Measurements from ENCODE around the gene SCN3B. TPM values are rescaled to one million over a fixed set of nuclear protein-coding genes. Genes with fewer than 3 reads are reported as not detected.

Gene SCN3B
- total and polyA plus RNA-seq, 10 donors, result 0.09 to 1.7 (median 0.58) TPM

DNA sequence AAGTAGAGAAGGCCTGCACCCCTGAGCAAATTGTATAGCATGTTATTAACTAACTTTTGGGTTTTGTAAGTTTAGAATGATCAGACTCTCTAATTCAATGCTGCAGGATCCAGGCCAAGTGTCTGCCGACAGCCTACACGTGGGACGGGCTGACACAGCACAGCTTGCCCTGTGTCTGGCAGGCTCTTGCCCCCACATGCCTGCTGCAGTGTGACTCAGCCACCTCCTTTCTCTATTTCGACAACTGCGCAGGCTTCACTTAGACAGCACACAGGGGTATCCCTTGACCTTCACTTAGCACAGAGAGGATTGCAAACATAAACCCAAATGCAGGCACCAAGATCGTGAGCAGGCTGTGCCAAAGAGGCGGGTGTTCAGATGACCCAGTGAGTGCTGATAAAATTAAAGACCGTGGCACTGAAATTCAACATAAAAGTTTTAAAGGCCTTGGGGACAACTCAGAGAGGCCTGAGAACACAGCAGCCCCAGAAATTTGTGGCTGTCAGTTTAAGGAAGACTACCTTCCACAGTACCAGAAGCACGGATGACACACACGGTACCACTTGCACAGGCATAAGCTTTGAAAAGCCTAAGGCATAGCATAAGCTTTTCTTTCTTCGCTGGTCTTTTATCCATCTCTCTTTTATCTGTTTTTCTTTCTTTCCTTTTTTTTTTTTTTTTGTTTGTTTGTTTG lies 37.8 kb downstream of the SCN3B start:
- no peaks in the 10 kb centered on the region for H3K4me1 ChIP-seq
- TF ChIP-seq POLR2AphosphoS5 (IDR thresholded peaks at IDR 0.05), result peak in 2 of 3 donors; percentile 51 to 66
- TF ChIP-seq, protein P1, sequence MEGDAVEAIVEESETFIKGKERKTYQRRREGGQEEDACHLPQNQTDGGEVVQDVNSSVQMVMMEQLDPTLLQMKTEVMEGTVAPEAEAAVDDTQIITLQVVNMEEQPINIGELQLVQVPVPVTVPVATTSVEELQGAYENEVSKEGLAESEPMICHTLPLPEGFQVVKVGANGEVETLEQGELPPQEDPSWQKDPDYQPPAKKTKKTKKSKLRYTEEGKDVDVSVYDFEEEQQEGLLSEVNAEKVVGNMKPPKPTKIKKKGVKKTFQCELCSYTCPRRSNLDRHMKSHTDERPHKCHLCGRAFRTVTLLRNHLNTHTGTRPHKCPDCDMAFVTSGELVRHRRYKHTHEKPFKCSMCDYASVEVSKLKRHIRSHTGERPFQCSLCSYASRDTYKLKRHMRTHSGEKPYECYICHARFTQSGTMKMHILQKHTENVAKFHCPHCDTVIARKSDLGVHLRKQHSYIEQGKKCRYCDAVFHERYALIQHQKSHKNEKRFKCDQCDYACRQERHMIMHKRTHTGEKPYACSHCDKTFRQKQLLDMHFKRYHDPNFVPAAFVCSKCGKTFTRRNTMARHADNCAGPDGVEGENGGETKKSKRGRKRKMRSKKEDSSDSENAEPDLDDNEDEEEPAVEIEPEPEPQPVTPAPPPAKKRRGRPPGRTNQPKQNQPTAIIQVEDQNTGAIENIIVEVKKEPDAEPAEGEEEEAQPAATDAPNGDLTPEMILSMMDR (IDR thresholded peaks at IDR 0.05 in 8 of 11, conservative IDR thresholded peaks at IDR 0.05 in 3 of 11), result no peak
- H3K27me3 ChIP-seq (replicated peaks in 1 of 7), result no peaks in the 10 kb centered on the region
- DNase-seq, result no peak
- intact Hi-C loops (cut with DNase I; ENCODE audit: low total_unique reads), result no loop called here
- H3K9me3 ChIP-seq, result no peaks in the 10 kb centered on the region
- WGBS, 5 donors, result 78 to 92% (median 84%) methylated on average over 11 of the region's 11 CpGs
- H3K36me3 ChIP-seq, result peaks cover 0 to 71% (median 18%) of the 10 kb centered on the region in 6 donors
- no peak overlapping the region for H3K27ac ChIP-seq
- no peak overlapping the region for H3K4me3 ChIP-seq

DNA sequence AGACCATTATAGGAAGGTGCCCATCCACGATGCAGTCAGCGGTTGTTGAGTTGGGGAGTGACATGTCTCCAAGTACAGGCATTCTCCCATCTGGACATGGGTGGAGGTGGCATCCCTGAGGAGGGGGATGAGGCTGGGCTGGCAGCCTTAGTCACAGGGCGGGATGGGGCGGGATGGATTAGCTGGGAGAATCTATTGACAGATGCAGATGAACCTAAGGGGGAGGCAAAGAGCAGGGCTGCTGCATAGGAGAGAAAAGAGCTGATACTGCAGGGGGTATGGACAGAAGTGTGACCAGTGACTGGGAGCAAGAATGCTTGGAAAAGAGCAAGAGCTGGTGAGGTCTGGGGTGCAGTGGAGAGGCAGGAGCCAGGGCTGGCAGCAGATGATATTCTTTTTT lies 42.7 kb downstream of the SCN3B start:
- Histone ChIP-seq H3K4me1 (no peaks in the 10 kb centered on the region), H3K27ac (no peak overlapping the region), H3K36me3 (peaks cover 0 to 94% (median 29%) of the 10 kb centered on the region in 6 donors), H3K9me3 (no peaks in the 10 kb centered on the region), H3K27me3 (replicated peaks in 1 of 7) (no peaks in the 10 kb centered on the region), H3K4me3 (no peak overlapping the region)
- WGBS, 5 donors, result 89 to 94% (median 90%) methylated on average over 4 of the region's 4 CpGs
- intact Hi-C loops (cut with DNase I; ENCODE audit: low total_unique reads), result no loop called here
- TF ChIP-seq POLR2A (IDR thresholded peaks at IDR 0.05) (no peak), POLR2AphosphoS5 (IDR thresholded peaks at IDR 0.05) (no peak)
- TF ChIP-seq, protein P1 (IDR thresholded peaks at IDR 0.05 in 8 of 11, conservative IDR thresholded peaks at IDR 0.05 in 3 of 11), result no peak
- no peak for DNase-seq

DNA sequence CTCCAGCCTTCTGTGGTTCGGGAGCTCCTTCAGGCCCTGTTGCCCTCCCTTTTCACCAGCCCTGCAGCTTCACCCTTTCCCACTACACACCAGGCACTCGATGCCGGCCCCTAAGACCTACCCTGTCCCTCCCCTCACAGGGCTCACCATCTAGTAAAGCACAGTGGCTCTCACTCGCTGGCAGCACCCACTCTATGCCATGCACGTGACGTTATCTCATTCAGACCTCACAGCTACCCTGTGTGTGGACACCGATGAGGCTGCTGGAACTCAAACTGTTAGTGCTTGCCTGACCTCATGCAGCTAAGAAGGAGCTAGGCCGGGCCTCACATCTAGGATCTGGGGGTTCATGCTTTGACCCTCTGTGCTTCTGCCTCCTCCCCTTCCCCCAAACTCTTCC lies 45.5 kb downstream of the SCN3B start:
- no peak for DNase-seq
- TF ChIP-seq POLR2AphosphoS5 (IDR thresholded peaks at IDR 0.05) (no peak), POLR2A (IDR thresholded peaks at IDR 0.05) (no peak)
- TF ChIP-seq, protein P1 (IDR thresholded peaks at IDR 0.05 in 8 of 11, conservative IDR thresholded peaks at IDR 0.05 in 3 of 11), result no peak
- 92 to 98% (median 94%) methylated on average over 7 to 8 of the region's 8 CpGs for WGBS, 5 donors
- Histone ChIP-seq H3K27me3 (replicated peaks in 1 of 7) (no peaks in the 10 kb centered on the region), H3K36me3 (peaks cover 0 to 98% (median 20%) of the 10 kb centered on the region in 6 donors), H3K4me3 (no peak overlapping the region), H3K27ac (no peak overlapping the region), H3K9me3 (no peaks in the 10 kb centered on the region), H3K4me1 (no peaks in the 10 kb centered on the region)
- intact Hi-C loops (cut with DNase I; ENCODE audit: low total_unique reads), result no loop called here

DNA sequence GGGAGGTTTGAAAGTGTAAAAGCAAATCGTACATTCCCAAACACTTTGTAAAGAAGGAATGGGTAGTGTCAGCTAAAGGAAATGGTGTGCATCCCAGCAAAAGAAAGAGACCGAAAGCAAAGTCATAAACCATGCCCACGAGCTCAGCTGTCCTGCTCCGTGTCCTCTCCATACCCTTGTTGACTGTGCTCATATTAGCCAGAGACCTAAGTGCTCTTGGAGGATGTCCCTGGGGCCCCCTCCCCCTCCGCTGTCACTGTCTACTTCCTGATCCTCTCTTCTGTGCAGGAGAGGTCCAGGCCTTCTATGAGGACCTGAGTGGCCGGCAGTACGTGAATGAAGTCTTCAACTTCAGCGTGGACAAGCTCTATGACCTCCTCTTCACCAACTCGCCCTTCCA lies 46.1 kb downstream of the SCN3B start:
- H3K9me3 ChIP-seq, result no peaks in the 10 kb centered on the region
- H3K27ac ChIP-seq, result no peak overlapping the region
- no peaks in the 10 kb centered on the region for H3K27me3 ChIP-seq (replicated peaks in 1 of 7)
- peaks cover 0 to 96% (median 16%) of the 10 kb centered on the region in 6 donors for H3K36me3 ChIP-seq
- intact Hi-C loops (cut with DNase I; ENCODE audit: low total_unique reads), result no loop called here
- TF ChIP-seq, protein P1 (IDR thresholded peaks at IDR 0.05 in 8 of 11, conservative IDR thresholded peaks at IDR 0.05 in 3 of 11), result no peak
- no peak for TF ChIP-seq POLR2AphosphoS5 (IDR thresholded peaks at IDR 0.05)
- TF ChIP-seq POLR2A (IDR thresholded peaks at IDR 0.05), result no peak
- no peaks in the 10 kb centered on the region for H3K4me1 ChIP-seq
- no peak overlapping the region for H3K4me3 ChIP-seq
- 89 to 93% (median 93%) methylated on average over 9 of the region's 9 CpGs for WGBS, 5 donors
- DNase-seq, result no peak
